GM12801 (cell line): ENCODE data around the gene CEMIP.

Experiments
- TF ChIP-seq, protein P1 (sequence below): IDR thresholded peaks from one replicate; pipeline ENCODE4 v1.5.1; 2011; ENCODE audit warnings: control low read depth; ENCODE audit not compliant: insufficient read length; ENCODE audit errors: extremely low read depth

Gene CEMIP

DNA sequence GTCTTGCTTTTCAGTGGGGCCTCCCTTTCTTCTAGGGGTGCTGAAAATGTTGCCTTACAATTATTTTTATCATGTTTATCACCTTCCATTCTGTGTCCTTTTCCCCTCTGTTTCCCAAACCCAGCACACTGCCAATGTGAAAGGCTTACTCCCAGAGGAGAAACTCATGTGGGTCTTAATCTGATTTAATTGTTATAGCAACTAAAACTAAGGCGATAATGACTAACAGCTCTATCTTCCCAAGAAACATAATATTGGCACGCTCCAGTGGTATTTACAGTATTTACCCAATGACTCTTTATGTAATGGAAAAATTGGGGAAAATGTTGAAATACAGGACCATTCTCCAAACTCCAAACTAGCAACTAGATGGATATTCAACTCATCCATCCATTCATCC, 152.0 kb downstream of the CEMIP start:
- TF ChIP-seq, protein P1, sequence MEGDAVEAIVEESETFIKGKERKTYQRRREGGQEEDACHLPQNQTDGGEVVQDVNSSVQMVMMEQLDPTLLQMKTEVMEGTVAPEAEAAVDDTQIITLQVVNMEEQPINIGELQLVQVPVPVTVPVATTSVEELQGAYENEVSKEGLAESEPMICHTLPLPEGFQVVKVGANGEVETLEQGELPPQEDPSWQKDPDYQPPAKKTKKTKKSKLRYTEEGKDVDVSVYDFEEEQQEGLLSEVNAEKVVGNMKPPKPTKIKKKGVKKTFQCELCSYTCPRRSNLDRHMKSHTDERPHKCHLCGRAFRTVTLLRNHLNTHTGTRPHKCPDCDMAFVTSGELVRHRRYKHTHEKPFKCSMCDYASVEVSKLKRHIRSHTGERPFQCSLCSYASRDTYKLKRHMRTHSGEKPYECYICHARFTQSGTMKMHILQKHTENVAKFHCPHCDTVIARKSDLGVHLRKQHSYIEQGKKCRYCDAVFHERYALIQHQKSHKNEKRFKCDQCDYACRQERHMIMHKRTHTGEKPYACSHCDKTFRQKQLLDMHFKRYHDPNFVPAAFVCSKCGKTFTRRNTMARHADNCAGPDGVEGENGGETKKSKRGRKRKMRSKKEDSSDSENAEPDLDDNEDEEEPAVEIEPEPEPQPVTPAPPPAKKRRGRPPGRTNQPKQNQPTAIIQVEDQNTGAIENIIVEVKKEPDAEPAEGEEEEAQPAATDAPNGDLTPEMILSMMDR, result no peak

DNA sequence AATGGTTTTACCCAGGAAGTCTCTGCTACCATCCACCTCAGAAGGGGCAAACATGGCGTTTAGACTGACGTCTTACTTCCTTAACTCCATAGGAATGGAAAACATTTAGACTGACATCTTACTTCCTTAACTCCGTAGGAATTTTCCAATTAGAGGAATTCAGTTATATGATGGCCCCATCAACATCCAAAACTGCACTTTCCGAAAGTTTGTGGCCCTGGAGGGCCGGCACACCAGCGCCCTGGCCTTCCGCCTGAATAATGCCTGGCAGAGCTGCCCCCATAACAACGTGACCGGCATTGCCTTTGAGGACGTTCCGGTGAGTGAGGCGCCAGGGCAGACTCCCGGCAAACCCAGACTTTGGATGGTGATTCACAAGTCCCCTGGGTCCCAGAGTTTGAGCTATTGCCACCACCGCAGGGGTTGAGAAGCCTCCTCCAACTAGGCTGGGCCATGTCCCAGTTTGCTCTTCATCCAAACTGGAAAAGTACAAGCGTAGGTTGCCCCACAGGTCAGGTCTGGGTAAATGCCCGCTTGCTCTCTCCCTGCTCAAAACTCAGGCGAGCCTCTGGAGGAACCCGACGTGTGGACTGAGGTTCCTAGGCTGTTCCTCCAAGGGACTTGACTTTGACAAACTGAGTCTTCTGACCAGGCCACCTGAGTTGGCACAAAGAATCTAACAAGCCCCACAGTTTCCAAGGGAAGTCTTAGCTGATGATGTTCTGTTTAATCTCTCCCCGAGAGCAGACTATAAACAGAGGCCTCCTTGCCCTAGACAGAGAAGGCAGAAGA, 152.7 kb downstream of the CEMIP start:
- TF ChIP-seq, protein P1, result no peak

DNA sequence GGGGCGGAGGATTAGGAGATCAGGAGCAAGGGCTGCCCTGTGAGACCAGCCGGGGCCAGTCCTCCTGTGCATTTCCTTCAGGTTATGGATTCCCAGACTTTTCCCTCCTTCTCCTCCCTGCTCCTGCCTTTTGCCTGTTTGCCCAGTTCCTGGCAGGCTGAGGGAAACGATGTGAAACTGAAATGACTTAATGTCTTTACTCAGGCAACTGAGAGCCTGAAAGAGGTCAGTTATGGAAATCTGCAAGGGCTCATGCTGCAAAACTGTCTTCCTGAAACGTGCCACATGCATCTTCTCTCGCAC, 153.3 kb downstream of the CEMIP start:
- TF ChIP-seq, protein P1, result no peak

DNA sequence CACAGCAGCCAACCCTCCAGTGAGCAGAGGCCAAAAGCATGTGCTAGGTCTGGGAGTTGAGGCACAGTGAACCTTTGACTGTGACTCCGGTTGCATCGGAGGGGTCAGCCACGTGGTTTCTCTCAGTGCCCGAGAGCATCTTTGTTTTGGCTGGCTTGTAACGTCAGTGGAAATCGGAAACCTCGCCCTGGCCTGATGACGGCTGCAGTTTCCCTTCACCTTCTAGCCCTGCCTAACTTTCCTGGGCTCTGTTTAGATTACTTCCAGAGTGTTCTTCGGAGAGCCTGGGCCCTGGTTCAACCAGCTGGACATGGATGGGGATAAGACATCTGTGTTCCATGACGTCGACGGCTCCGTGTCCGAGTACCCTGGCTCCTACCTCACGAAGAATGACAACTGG, 153.8 kb downstream of the CEMIP start:
- TF ChIP-seq, protein P1, result no peak

DNA sequence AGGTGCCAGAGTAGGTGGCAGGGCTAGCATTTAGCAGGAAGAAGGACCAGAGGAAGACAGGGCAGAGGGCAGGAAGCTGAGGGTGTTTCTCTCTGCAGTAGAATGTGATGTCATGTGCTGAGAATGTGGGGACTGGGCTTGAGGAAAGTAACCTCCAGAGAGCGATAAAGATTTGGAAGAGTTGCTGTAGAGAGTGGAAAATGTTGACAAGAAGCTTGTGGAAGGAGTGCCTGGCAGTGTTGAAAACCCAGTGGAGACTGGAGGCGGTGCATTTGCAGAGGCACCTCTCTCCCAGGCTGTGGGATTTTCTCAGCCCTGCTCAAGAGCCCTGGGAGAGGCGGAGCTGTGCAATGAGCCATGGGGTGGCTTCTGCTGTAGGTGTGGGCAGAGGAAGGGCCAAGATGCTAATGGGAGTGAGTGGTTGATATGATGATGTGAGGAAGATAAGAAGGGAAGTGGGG, 155.6 kb downstream of the CEMIP start:
- TF ChIP-seq, protein P1, result no peak

DNA sequence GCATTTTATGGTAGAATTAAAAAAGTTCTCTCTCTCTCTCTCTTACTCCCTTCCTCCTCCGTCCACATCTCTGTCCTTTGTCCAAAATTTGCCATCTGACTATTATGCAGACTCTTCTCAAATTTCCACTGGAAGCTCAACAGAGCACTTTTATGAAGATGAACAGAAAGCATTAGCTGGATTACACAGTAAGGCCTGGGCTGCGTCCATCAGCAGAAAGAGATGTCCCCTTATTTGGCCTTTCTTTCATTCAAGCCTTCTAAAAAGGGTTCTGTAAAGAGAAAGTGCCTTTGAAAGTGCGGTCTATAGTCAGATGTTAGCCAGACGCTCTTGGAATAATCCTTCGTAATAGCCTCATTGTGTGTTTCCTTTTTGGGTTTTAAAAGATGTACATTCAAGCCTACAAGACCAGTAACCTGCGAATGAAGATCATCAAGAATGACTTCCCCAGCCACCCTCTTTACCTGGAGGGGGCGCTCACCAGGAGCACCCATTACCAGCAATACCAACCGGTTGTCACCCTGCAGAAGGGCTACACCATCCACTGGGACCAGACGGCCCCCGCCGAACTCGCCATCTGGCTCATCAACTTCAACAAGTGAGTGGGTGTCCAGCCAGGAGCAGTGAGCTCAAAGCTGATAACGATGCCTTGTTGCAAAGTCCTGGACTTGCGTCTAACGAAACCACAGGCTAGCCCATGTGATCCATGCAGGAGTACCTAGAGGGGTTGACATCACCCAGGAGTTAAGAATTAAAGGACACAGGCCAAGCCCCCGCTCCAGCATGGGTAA, 157.3 kb downstream of the CEMIP start:
- TF ChIP-seq, protein P1, result no peak

DNA sequence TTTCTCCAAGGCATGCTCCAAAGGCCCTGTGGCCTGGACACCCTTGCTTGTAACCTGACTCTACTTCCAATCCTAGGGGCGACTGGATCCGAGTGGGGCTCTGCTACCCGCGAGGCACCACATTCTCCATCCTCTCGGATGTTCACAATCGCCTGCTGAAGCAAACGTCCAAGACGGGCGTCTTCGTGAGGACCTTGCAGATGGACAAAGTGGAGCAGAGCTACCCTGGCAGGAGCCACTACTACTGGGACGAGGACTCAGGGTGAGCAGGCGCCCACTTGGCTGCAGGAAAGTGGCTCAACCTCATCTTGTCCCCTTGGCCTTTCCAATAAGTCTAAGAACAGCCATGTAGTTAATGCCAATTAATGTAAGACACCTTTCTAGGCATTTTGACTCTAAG, 158.5 kb downstream of the CEMIP start:
- TF ChIP-seq, protein P1, result no peak
